Stomach (tissue), 4 donors: ENCODE measurements around the gene MRPL45.

Experiments
- CTCF ChIP-seq, 7 experiments: fragments of 450-650 bp in 4 of 7; fragments of 200-600 bp in 3 of 7; sonication (generic) in 3 of 7; IDR thresholded peaks; one replicate each; pipeline ENCODE4 v1.5.1; 2016 to 2019; ENCODE audit warnings: antibody characterized with exemption in 7 of 7, control low read depth in 2 of 7, mild to moderate bottlenecking in 1 of 7
- EP300 ChIP-seq: sonication (generic); formaldehyde crosslinking; IDR thresholded peaks from one replicate; pipeline ENCODE4 v1.6.1; 2017; ENCODE audit warnings: antibody characterized with exemption
- POLR2A ChIP-seq, 4 donors: fragments of 450-650 bp; IDR thresholded peaks; one replicate each; pipeline ENCODE4 v1.6.1; 2016; ENCODE audit warnings: antibody characterized with exemption in 4 of 4, control low read depth in 2 of 4, mild to moderate bottlenecking in 1 of 4, moderate library complexity in 1 of 4
- POLR2AphosphoS5 ChIP-seq, 3 donors: sonication (generic); formaldehyde crosslinking; IDR thresholded peaks; one replicate each; pipeline ENCODE4 v1.6.1; 2016; ENCODE audit warnings: antibody characterized with exemption in 3 of 3

- no peak for TF ChIP-seq CTCF (IDR thresholded peaks at IDR 0.05)
- TF ChIP-seq POLR2AphosphoS5 (IDR thresholded peaks at IDR 0.05): no peak
- no peak for TF ChIP-seq POLR2A (IDR thresholded peaks at IDR 0.05)
- TF ChIP-seq EP300: no peak
These were observed 48.8 kb downstream of the MRPL45 start for GRCh38 chr17:38345743-38346142.
